K562 (cell line): ENCODE data around the gene STXBP5L. TPM values are rescaled to one million over a fixed set of nuclear protein-coding genes. Genes with fewer than 3 reads are reported as not detected.

ENCODE experiments used
- ATAC-seq: fragments of 200-7000 bp; cut with Tn5 transposase; 3 replicates; pipeline ENCODE4 v1.9.1; 2020; ENCODE audit warnings: moderate library complexity
- BruUV-seq: library from RNA; stranded (reverse); fragments of 400-500 nt; replicated peaks from 2 replicates; lab custom pipeline; 2021; lab: Mats Ljungman, UMichigan
- CTCF ChIA-PET: fragments of 300-600 bp; formaldehyde crosslinking; extraction: SDS; loops from one replicate; lab custom pipeline; 2021; ENCODE audit warnings: low intra/inter-chr PET ratio; lab: Yijun Ruan, JAX
- POLR2A ChIA-PET: fragments of 300-600, 350-650 bp; sonication (Branson Sonifier 250); formaldehyde crosslinking; extraction: SDS; loops from one replicate; lab custom pipeline; 2021; ENCODE audit warnings: antibody characterized with exemption, inconsistent platforms; lab: Yijun Ruan, JAX
- DNase-seq, 4 experiments: peaks; one replicate each; pipeline versions ENCODE4 v3.0.0 to v3.0.0-alpha.2; 2011 to 2018; ENCODE audit warnings: low spot score in 3 of 4, mixed read lengths in 3 of 4; ENCODE audit errors: extremely low read depth in 1 of 4
- FAIRE-seq: peaks from 2 replicates; lab custom pipeline; 2011; peaks lifted over from hg19 to GRCh38; lab: Jason Lieb, UNC
- H2AFZ ChIP-seq: 2 replicates; pipeline ENCODE4 v1.6.0; 2011; ENCODE audit warnings: low read depth, low read length, control low read depth, inconsistent platforms
- H3K27ac ChIP-seq: fragments of 200-600 bp; 3 replicates; pipeline ENCODE4 v1.8.0; 2011; ENCODE audit warnings: low read depth, mild to moderate bottlenecking, control low read depth, inconsistent platforms, low read length, moderate library complexity, mixed read lengths; ENCODE audit errors: extremely low read depth
- H3K27me3 ChIP-seq, 2 experiments: fragments of 300-600 bp in 1 of 2; 2 replicates in 1 of 2; 3 replicates in 1 of 2; pipeline versions ENCODE4 v1.6.0 to v1.8.0; 2011; ENCODE audit warnings: inconsistent platforms in 2 of 2, low read length in 2 of 2, mild to moderate bottlenecking in 1 of 2, mixed read lengths in 1 of 2, moderate library complexity in 1 of 2; ENCODE audit not compliant: control insufficient read depth in 2 of 2, insufficient read depth in 2 of 2
- H3K36me3 ChIP-seq: fragments of 300-600 bp; 3 replicates; pipeline ENCODE4 v1.8.0; 2011; ENCODE audit warnings: mild to moderate bottlenecking, low read length, inconsistent platforms; ENCODE audit not compliant: control insufficient read depth, insufficient read depth
- H3K4me1 ChIP-seq, 2 experiments: fragments of 200-600 bp in 1 of 2; replicated peaks in 1 of 2; 2 replicates in 1 of 2; 3 replicates in 1 of 2; pipeline versions ENCODE4 v1.5.1 to v1.8.0; 2011; ENCODE audit warnings: inconsistent platforms in 2 of 2, low read length in 2 of 2, mild to moderate bottlenecking in 1 of 2, mixed read lengths in 1 of 2, moderate library complexity in 1 of 2; ENCODE audit not compliant: control insufficient read depth in 2 of 2, insufficient read depth in 2 of 2
- H3K4me2 ChIP-seq: 2 replicates; pipeline ENCODE4 v1.6.1; 2011; ENCODE audit warnings: low read length, control low read depth, inconsistent platforms, mixed read lengths; ENCODE audit not compliant: insufficient read depth
- H3K4me3 ChIP-seq: fragments of 200-600 bp; sonication (generic), shearing (Covaris generic); 2 replicates; pipeline ENCODE4 v1.5.1; 2016; ENCODE audit warnings: control low read depth, inconsistent platforms
- H3K79me2 ChIP-seq: fragments of 200-600 bp; 3 replicates; pipeline ENCODE4 v1.8.0; 2011; ENCODE audit warnings: low read length, inconsistent platforms; ENCODE audit not compliant: control insufficient read depth, insufficient read depth
- H3K9ac ChIP-seq, 2 experiments: 2 replicates each; pipeline versions ENCODE4 v1.6.0 to v1.6.1; 2011; ENCODE audit warnings: low read depth in 2 of 2, low read length in 2 of 2, control low read depth in 1 of 2, inconsistent platforms in 1 of 2, mild to moderate bottlenecking in 1 of 2, mixed read lengths in 1 of 2; ENCODE audit not compliant: insufficient read depth in 1 of 2
- H3K9me1 ChIP-seq: one replicate; pipeline ENCODE4 v1.6.0; 2011; ENCODE audit warnings: inconsistent platforms, mild to moderate bottlenecking, low read length, moderate library complexity; ENCODE audit not compliant: control insufficient read depth, insufficient read depth
- H3K9me3 ChIP-seq: replicated peaks from 2 replicates; pipeline ENCODE4 v1.5.1; 2011; ENCODE audit warnings: low read depth, low read length, inconsistent platforms; ENCODE audit not compliant: control insufficient read depth, insufficient read depth
- H4K20me1 ChIP-seq: replicated peaks from 2 replicates; pipeline ENCODE4 v1.6.1; 2011; ENCODE audit warnings: low read length, inconsistent platforms, mixed read lengths; ENCODE audit not compliant: control insufficient read depth, insufficient read depth
- ATF2 ChIP-seq: sonication (generic); formaldehyde crosslinking; IDR thresholded peaks from 2 replicates; pipeline ENCODE4 v1.8.1; 2022; ENCODE audit warnings: missing genetic modification reagents
- BHLHE40 ChIP-seq: IDR thresholded peaks from 2 replicates; pipeline ENCODE4 v1.6.1; 2011; ENCODE audit warnings: low read length, improper control_type of control experiment
- E2F1 ChIP-seq: sonication (generic); formaldehyde crosslinking; IDR thresholded peaks from 2 replicates; pipeline ENCODE4 v1.8.1; 2023; ENCODE audit warnings: mild to moderate bottlenecking, missing genetic modification reagents, moderate library complexity
- HNRNPUL1 ChIP-seq: fragments of 200-400 bp; formaldehyde crosslinking; IDR thresholded peaks from 2 replicates; pipeline ENCODE4 v1.6.1; 2017; ENCODE audit warnings: low read length
- MAFK ChIP-seq: IDR thresholded peaks from 2 replicates; pipeline ENCODE4 v1.6.1; 2011; ENCODE audit warnings: low read length, improper control_type of control experiment
- MCM3 ChIP-seq: fragments of 450-650 bp; IDR thresholded peaks from 2 replicates; pipeline ENCODE4 v1.6.1; 2016
- MLLT1 ChIP-seq, 2 experiments: fragments of 450-650 bp; IDR thresholded peaks; 2 replicates each; pipeline ENCODE4 v1.6.1; 2016
- PCBP1 ChIP-seq: fragments of 200-400 bp; formaldehyde crosslinking; IDR thresholded peaks from 2 replicates; pipeline ENCODE4 v1.6.1; 2018; ENCODE audit warnings: mild to moderate bottlenecking, low read depth, low read length; ENCODE audit not compliant: poor library complexity, severe bottlenecking
- PTTG1 ChIP-seq: fragments of 450-650 bp; IDR thresholded peaks from 2 replicates; pipeline ENCODE4 v1.6.1; 2016; ENCODE audit warnings: low read depth, mild to moderate bottlenecking, missing genetic modification characterization, missing compliant biosample characterization
- SMARCA4 ChIP-seq: fragments of 450-650 bp; IDR thresholded peaks from 2 replicates; pipeline ENCODE4 v1.6.1; 2016
- TSC22D4 ChIP-seq: fragments of 450-650 bp; IDR thresholded peaks from 2 replicates; pipeline ENCODE4 v1.6.1; 2016; ENCODE audit warnings: missing genetic modification characterization, missing biosample characterization, control low read depth
- WHSC1 ChIP-seq: IDR thresholded peaks from one replicate; pipeline ENCODE4 v1.6.1; 2012; ENCODE audit warnings: low read length, control low read depth, inconsistent platforms
- ZNF79 ChIP-seq: fragments of 250-450 bp; sonication (Bioruptor Pico); IDR thresholded peaks from 2 replicates; pipeline ENCODE4 v1.4.0; 2020; ENCODE audit warnings: low read depth, mild to moderate bottlenecking, moderate library complexity
- ZSCAN29 ChIP-seq: fragments of 450-650 bp; IDR thresholded peaks from 2 replicates; pipeline ENCODE4 v1.6.1; 2017
- in situ Hi-C: fragments of 300-500 bp; cut with MboI; formaldehyde crosslinking; loops from 4 replicates; pipeline ENCODE4 v1.15.0; 2018; ENCODE audit warnings: inconsistent platforms, mixed read lengths
- intact Hi-C: fragments of 100-400 bp; cut with micrococcal nuclease; formaldehyde crosslinking; loops from 2 replicates; pipeline ENCODE4 v1.14.2; 2022
- polyA plus RNA-seq, 8 experiments: library from polyadenylated mRNA; depleted of rRNA in 4 of 8; stranded (reverse) in 5 of 8; unstranded in 3 of 8; fragments of >200 nt; fragmentation: Nextera tagmentation in 2 of 8; fragmentation: Illumina TruSeq in 1 of 8; extraction: Ambion mirVana in 2 of 8; extraction: Trizol in 1 of 8; gene quantifications; 2 replicates each; pipeline versions ENCODE4 v1.2.1 to v1.2.3, GENCODE V29; 2011 to 2014; ENCODE audit warnings: inconsistent platforms in 1 of 8, missing spikeins in 1 of 8
- total RNA-seq, 7 experiments: library from RNA; depleted of rRNA in 6 of 7; stranded (reverse); fragments of >200 nt in 6 of 7; fragmentation: Illumina TruSeq in 2 of 7; extraction: Trizol in 2 of 7; gene quantifications; 2 replicates each; pipeline versions ENCODE4 v1.2.1 to v1.2.3, GENCODE V29; 2011 to 2021; ENCODE audit warnings: low replicate concordance in 1 of 7

STXBP5L gene
- total and polyA plus RNA-seq, 9 of the 15 experiments (the other 6 are each of a cell fraction or from before 2014, with no cell fraction given), result 0.03 to 0.04 (median 0.03) TPM; not detected in 6

- intact Hi-C loops, result no loop called here
- TF ChIP-seq SMARCA4, result no peak
- POLR2A ChIA-PET, result no interaction called here
- no TSS peak for BruUV-seq
- Histone ChIP-seq H2AFZ (no peak overlapping the region), H3K9me3 (no peaks in the 10 kb centered on the region), H3K9ac (no peak overlapping the region), H3K9me1 (no peaks in the 10 kb centered on the region), H3K27ac (no peak overlapping the region), H3K4me2 (no peak overlapping the region), H4K20me1 (no peaks in the 10 kb centered on the region), H3K36me3 (no peaks in the 10 kb centered on the region), H3K4me3 (no peak overlapping the region), H3K27me3 (no peaks in the 10 kb centered on the region), H3K79me2 (no peaks in the 10 kb centered on the region), H3K4me1 (no peaks in the 10 kb centered on the region)
- ATAC-seq (no peak), DNase-seq (no peak), FAIRE-seq (no peak)
- in situ Hi-C loops, result no loop called here
- CTCF ChIA-PET, result no interaction called here
These were observed 388.0 kb downstream of the STXBP5L start for GRCh38 chr3:121295979-121296378.

- no TSS peak for BruUV-seq
- in situ Hi-C loops, result no loop called here
- ChIA-PET POLR2A (no interaction called here), CTCF (no interaction called here)
- no peak overlapping the region for H3K9ac ChIP-seq
- H3K79me2 ChIP-seq, result no peaks in the 10 kb centered on the region
- H3K9me1 ChIP-seq, result no peaks in the 10 kb centered on the region
- FAIRE-seq (no peak), DNase-seq (no peak), ATAC-seq (no peak)
- no peaks in the 10 kb centered on the region for H3K27me3 ChIP-seq
- no peaks in the 10 kb centered on the region for H3K9me3 ChIP-seq
- H3K4me3 ChIP-seq, result no peak overlapping the region
- no peak overlapping the region for H3K27ac ChIP-seq
- intact Hi-C loops, result no loop called here
- H3K4me1 ChIP-seq, result no peaks in the 10 kb centered on the region
- no peak overlapping the region for H3K4me2 ChIP-seq
- H2AFZ ChIP-seq, result no peak overlapping the region
- H4K20me1 ChIP-seq, result no peaks in the 10 kb centered on the region
- H3K36me3 ChIP-seq, result no peaks in the 10 kb centered on the region
- TF ChIP-seq PTTG1 (no peak), MCM3 (no peak), ATF2 (CRISPR knock-in tag) (no peak), WHSC1 (no peak), ZNF79 (CRISPR knock-in tag) (no peak), BHLHE40 (no peak), MAFK (no peak), ZSCAN29 (no peak), HNRNPUL1 (no peak), MLLT1 (IDR thresholded peaks at IDR 0.05) (no peak), TSC22D4 (no peak), PCBP1 (no peak), E2F1 (CRISPR knock-in tag) (no peak)
These were observed 416.3 kb downstream of the STXBP5L start for GRCh38 chr3:121324320-121324719.
